Nephron progenitor cell (in vitro differentiated cells): Measurements from ENCODE around the gene DELE1.

Experiments
- DNase-seq: peaks from one replicate; pipeline ENCODE4 v3.0.0; 2021
- H3K27ac Mint-ChIP-seq: 2 replicates; pipeline ENCODE4 v1.8.0; 2021; ENCODE audit warnings: mild to moderate bottlenecking, moderate library complexity, mixed read lengths
- H3K27me3 Mint-ChIP-seq: 2 replicates; pipeline ENCODE4 v1.8.0; 2021; ENCODE audit warnings: mild to moderate bottlenecking, low read depth, mixed read lengths; ENCODE audit not compliant: poor library complexity
- H3K36me3 Mint-ChIP-seq: 2 replicates; pipeline ENCODE4 v1.8.0; 2021; ENCODE audit warnings: low read depth, mixed read lengths
- H3K4me1 Mint-ChIP-seq: 2 replicates; pipeline ENCODE4 v1.8.0; 2021; ENCODE audit warnings: mixed read lengths
- H3K4me3 Mint-ChIP-seq: 2 replicates; pipeline ENCODE4 v1.8.0; 2021; ENCODE audit warnings: mild to moderate bottlenecking, moderate library complexity, mixed read lengths
- H3K9me3 Mint-ChIP-seq: 2 replicates; pipeline ENCODE4 v1.8.0; 2021; ENCODE audit warnings: mild to moderate bottlenecking, moderate library complexity, mixed read lengths
- TF ChIP-seq, protein P1 (sequence below): fragments of 200-600 bp; sonication (generic); IDR thresholded peaks from 2 replicates; pipeline ENCODE4 v1.5.0; 2021; ENCODE audit warnings: antibody characterized with exemption

The DELE1 gene

DNA sequence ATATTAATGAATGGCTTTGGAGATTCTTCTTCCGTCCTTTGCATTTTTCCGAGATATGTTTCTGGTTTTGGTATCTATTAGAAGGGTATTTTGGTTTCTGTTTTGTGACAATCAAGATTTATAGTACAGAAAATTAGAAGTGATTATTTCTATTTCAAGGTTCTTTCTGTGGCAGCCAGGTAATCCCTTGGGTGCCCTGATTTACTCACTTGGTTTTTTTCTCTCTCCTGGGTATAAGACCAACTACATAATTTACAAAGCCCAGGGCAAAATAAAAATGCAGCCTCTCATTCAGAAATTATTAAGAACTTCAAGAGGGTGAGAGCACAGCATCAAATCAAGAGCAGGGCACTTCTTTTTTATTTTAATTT lies 43.3 kb downstream of the DELE1 start:
- TF ChIP-seq, protein P1, sequence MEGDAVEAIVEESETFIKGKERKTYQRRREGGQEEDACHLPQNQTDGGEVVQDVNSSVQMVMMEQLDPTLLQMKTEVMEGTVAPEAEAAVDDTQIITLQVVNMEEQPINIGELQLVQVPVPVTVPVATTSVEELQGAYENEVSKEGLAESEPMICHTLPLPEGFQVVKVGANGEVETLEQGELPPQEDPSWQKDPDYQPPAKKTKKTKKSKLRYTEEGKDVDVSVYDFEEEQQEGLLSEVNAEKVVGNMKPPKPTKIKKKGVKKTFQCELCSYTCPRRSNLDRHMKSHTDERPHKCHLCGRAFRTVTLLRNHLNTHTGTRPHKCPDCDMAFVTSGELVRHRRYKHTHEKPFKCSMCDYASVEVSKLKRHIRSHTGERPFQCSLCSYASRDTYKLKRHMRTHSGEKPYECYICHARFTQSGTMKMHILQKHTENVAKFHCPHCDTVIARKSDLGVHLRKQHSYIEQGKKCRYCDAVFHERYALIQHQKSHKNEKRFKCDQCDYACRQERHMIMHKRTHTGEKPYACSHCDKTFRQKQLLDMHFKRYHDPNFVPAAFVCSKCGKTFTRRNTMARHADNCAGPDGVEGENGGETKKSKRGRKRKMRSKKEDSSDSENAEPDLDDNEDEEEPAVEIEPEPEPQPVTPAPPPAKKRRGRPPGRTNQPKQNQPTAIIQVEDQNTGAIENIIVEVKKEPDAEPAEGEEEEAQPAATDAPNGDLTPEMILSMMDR: no peak
- Mint-ChIP-seq H3K4me1 (peaks cover 63% of the 10 kb centered on the region), H3K9me3 (no peaks in the 10 kb centered on the region), H3K27me3 (peaks cover 2% of the 10 kb centered on the region), H3K27ac (no peak overlapping the region), H3K36me3 (peaks cover under 1% of the 10 kb centered on the region), H3K4me3 (no peak overlapping the region)
- DNase-seq: no peak

DNA sequence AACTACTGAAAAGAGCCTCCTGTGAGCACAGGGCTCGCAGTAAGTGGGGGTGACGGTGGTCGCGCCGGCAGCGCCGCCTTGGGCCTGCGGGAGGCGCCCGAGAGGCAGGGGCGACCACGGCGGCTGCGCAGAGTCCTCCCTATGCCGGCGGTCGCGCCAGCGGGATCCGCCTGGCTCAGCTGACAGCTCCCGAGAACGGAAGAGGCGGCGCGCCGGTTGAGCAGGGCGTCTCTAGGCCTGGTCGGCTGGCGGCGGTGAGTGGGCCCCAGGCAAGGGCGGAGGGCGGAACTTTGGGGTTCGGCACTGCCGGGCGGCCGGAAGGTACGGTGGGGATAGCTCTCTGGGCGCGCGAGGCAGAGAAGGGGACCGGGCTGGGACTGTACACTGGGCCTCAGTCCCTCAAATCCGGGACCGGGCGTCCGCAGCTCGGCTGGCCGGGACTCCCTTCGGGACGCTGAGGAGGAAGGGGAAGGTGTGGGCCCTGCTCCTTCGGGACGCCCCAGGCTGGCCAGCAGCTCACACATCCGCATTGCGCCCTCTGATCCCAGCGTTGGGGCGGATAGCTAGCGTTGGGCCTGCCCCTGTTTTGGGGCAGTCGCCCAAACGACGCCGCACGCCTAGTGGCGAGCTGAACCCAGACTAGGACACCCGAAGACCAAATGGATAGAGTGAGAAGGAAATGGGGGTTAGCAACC lies 45.4 kb downstream of the DELE1 start, which contains the start of gene RNF14:
Gene RNF14 (plus strand): TSS at position 192 of the 695 bp plus-strand sequence. CDS start 4,484 bp downstream, outside the sequence.
- H3K27me3 Mint-ChIP-seq: peaks cover 2% of the 10 kb centered on the region
- H3K4me1 Mint-ChIP-seq: peaks cover 44% of the 10 kb centered on the region
- H3K4me3 Mint-ChIP-seq: peak within 1 kb of the TSS; percentile 94
- peak; percentile 94 for DNase-seq
- H3K27ac Mint-ChIP-seq: peak within 1 kb of the TSS; percentile 83
- H3K9me3 Mint-ChIP-seq: no peaks in the 10 kb centered on the region
- TF ChIP-seq, protein P1: peak; percentile 99
- H3K36me3 Mint-ChIP-seq: peaks cover 16% of the 10 kb centered on the region

DNA sequence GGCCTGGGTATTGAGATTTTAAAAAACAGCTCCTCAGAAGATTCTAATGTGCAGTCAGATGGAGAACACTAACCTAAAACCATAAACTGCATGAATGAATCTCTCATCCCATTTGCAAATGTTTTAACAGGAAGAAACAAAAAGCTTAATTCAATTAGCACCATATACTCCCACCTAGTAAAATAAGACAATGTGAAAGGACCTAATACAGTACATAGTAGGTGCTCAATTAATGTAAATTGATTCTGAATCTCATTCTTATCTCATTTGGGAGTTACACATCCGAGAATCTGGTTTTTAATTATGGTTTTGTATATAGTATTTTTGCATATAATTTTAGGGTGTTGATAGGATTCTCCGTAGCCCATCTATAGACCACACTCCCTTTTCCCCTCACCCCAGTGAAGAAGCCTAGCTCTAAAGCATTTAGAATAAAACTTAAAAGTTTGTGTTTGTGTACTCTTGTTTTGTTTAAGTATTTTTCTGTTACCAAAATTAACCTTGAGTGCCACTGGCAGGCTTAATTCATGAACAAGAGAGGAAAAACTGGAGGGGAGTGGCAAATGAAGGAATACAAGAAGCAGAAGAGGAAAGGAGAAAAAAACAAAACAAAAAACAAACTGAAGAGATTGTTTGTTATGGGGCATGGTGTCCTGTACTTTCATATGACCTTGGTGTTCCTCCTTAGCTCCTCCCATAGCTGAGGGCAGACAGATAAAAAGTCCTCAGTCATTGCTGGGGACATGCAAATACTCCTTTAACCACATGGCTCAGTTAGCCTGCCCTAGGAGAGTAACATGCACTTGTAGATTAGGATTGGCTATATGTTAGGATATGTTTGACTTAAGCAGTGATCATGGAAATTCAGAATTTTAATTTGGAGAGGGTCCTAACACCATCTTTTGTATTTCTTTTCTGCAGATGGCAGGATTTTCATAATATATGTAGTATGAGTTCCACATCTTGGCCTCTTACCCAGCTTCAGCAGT lies 46.4 kb downstream of the DELE1 start:
- Mint-ChIP-seq H3K27ac (no peak overlapping the region), H3K27me3 (peaks cover 2% of the 10 kb centered on the region), H3K36me3 (peaks cover 27% of the 10 kb centered on the region), H3K4me1 (peaks cover 37% of the 10 kb centered on the region), H3K9me3 (no peaks in the 10 kb centered on the region), H3K4me3 (peak overlapping the region; percentile 94)
- no peak for DNase-seq
- TF ChIP-seq, protein P1: no peak

DNA sequence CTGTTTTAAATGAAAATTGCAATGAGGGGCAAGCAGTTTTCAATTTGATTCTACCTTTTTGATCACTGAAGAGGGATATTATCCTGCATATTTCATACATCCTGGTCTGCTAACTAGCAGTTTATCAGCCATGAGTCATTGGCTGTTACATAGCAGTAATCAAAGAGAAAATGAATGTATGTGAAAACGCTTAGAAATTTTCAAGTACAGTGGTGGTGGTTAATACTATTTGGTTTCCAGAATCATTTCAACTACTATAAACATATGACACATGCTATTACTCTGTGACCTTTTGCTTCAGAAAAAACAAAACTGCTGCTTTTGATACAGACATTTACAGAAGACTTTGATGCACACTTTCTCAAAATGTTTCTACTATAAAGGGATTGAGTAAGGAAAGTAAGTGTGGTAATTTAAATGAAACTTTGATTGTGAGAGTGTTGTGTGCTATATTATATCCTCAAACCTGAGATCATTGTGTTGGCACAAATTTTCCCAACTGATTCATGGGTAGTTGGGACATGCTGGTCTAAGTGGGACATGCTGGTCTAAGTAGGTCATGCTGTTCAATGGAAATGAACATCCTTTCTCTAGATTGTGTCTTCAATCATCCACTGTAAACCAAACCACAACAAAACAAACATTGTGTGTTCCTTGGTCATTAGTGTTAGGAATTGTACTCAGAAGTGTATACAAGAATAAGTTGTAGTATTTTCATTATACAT lies 50.4 kb downstream of the DELE1 start:
- Mint-ChIP-seq H3K27ac (no peak overlapping the region), H3K4me3 (no peak overlapping the region)
- DNase-seq: no peak

DNA sequence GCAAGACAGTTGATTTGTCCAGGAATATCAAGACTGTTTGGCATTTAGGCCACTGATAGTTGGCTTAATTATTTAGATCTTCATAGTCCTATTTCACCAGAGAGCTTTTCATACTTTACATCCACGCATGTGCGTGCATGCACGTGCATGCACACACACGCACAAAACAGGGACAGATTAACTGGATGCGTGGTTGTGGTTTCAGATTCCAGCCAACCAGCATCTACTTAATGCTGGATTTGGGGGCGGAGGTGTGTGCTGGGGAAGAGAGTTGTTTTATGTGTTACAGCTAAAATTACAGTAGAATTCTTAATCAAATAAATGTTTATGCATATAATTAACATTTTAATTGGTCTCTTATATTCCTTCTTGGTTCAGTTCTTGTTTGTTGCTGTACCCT lies 52.5 kb downstream of the DELE1 start:
- Mint-ChIP-seq H3K27me3 (no peaks in the 10 kb centered on the region), H3K36me3 (peaks cover 67% of the 10 kb centered on the region), H3K27ac (no peak overlapping the region), H3K4me1 (no peaks in the 10 kb centered on the region), H3K4me3 (no peak overlapping the region), H3K9me3 (no peaks in the 10 kb centered on the region)
- DNase-seq: no peak
- TF ChIP-seq, protein P1: no peak

More for the DNA sequence above, 50.4 kb downstream of the DELE1 start:
- H3K9me3 Mint-ChIP-seq: no peaks in the 10 kb centered on the region
- TF ChIP-seq, protein P1: no peak
- H3K36me3 Mint-ChIP-seq: peaks cover 53% of the 10 kb centered on the region
- peaks cover 16% of the 10 kb centered on the region for H3K4me1 Mint-ChIP-seq
- H3K27me3 Mint-ChIP-seq: peaks cover 2% of the 10 kb centered on the region
